B cell (primary cell): Measurements from ENCODE around the gene BMPER. TPM values are rescaled to one million over a fixed set of nuclear protein-coding genes. Genes with fewer than 3 reads are reported as not detected.

ENCODE experiments used
- ATAC-seq: fragments of 200-7000 bp; cut with Tn5 transposase; one replicate; pipeline ENCODE4 v1.10.0; 2021; ENCODE audit warnings: low read depth, mild to moderate bottlenecking, moderate number of reproducible peaks, moderate library complexity
- CTCF ChIA-PET: fragments of 350-600 bp; sonication (Branson Sonifier 250); formaldehyde crosslinking; loops from one replicate; lab custom pipeline; 2021; ENCODE audit warnings: antibody characterized with exemption, inconsistent platforms; lab: Charles Lee
- POLR2A ChIA-PET: fragments of 350-600 bp; sonication (Branson Sonifier 250); formaldehyde crosslinking; loops from one replicate; lab custom pipeline; 2021; ENCODE audit warnings: antibody characterized with exemption; lab: Charles Lee
- DNase-seq: peaks from one replicate; pipeline ENCODE4 v3.0.0; 2013
- H2AFZ ChIP-seq: 2 replicates; pipeline ENCODE4 v1.6.1; 2012; ENCODE audit warnings: mild to moderate bottlenecking, low read depth, low read length; ENCODE audit not compliant: insufficient read depth, poor library complexity, severe bottlenecking
- H3K27ac ChIP-seq, 2 donors: 1 replicate in 1 of 2; 2 replicates in 1 of 2; pipeline ENCODE4 v1.5.1; 2012 to 2013; ENCODE audit warnings: low read length in 2 of 2, mild to moderate bottlenecking in 2 of 2, moderate library complexity in 1 of 2
- H3K27me3 ChIP-seq, 4 experiments: fragments of 200-600 bp in 1 of 4; sonication (generic) in 1 of 4; replicated peaks in 1 of 4; 1 replicate in 2 of 4; 2 replicates in 2 of 4; pipeline versions ENCODE4 v1.6.1 to v1.7.0; 2013 to 2016; ENCODE audit warnings: low read length in 3 of 4, mild to moderate bottlenecking in 2 of 4, mixed read lengths in 1 of 4, moderate library complexity in 1 of 4; ENCODE audit not compliant: insufficient read depth in 4 of 4, control insufficient read depth in 3 of 4; ENCODE audit errors: control extremely low read depth in 1 of 4
- H3K36me3 ChIP-seq, 2 experiments: replicated peaks in 1 of 2; 1 replicate in 1 of 2; 2 replicates in 1 of 2; pipeline versions ENCODE4 v1.6.1 to v1.7.1; 2013; ENCODE audit warnings: low read length in 1 of 2; ENCODE audit not compliant: insufficient read depth in 2 of 2, control insufficient read depth in 1 of 2; ENCODE audit errors: control extremely low read depth in 1 of 2, extremely low read depth in 1 of 2
- H3K4me1 ChIP-seq, 2 donors: fragments of 200-600 bp in 1 of 2; sonication (generic) in 1 of 2; 1 replicate in 1 of 2; 2 replicates in 1 of 2; pipeline versions ENCODE4 v1.5.1 to v1.6.1; 2013 to 2017; ENCODE audit warnings: low read length in 2 of 2; ENCODE audit not compliant: control insufficient read depth in 2 of 2, insufficient read depth in 2 of 2
- H3K4me2 ChIP-seq: replicated peaks from 2 replicates; pipeline ENCODE3; 2012; ENCODE audit warnings: mild to moderate bottlenecking, low read depth, low read length; ENCODE audit not compliant: poor library complexity, severe bottlenecking
- H3K4me3 ChIP-seq, 5 experiments: fragments of 200-600 bp in 1 of 5; sonication (generic) in 1 of 5; 1 replicate in 3 of 5; 2 replicates in 2 of 5; pipeline versions ENCODE4 v1.5.1 to v1.7.0; 2011 to 2016; ENCODE audit warnings: low read length in 4 of 5, mild to moderate bottlenecking in 4 of 5, low read depth in 2 of 5, control low read depth in 1 of 5, moderate library complexity in 1 of 5; ENCODE audit not compliant: insufficient read depth in 1 of 5; ENCODE audit errors: control extremely low read depth in 1 of 5, extremely low read depth in 1 of 5
- H3K79me2 ChIP-seq: fragments of 200-600 bp; sonication (generic); one replicate; pipeline ENCODE4 v1.6.0; 2016; ENCODE audit warnings: low read length; ENCODE audit not compliant: control insufficient read depth, insufficient read depth
- H3K9ac ChIP-seq: fragments of 200-600 bp; sonication (generic); 2 replicates; pipeline ENCODE4 v1.6.1; 2017; ENCODE audit warnings: mild to moderate bottlenecking, low read length, moderate library complexity
- H3K9me3 ChIP-seq, 3 donors: one replicate each; pipeline versions ENCODE4 v1.6.1 to v1.7.1; 2013; ENCODE audit warnings: low read length in 2 of 3; ENCODE audit not compliant: control insufficient read depth in 2 of 3, insufficient read depth in 1 of 3; ENCODE audit errors: control extremely low read depth in 1 of 3
- H4K20me1 ChIP-seq: 2 replicates; pipeline ENCODE4 v1.6.0; 2012; ENCODE audit warnings: mild to moderate bottlenecking, low read length; ENCODE audit not compliant: insufficient read depth, control insufficient read depth, poor library complexity, severe bottlenecking
- H3K27ac Mint-ChIP-seq: one replicate; pipeline ENCODE4 v1.8.0; 2021; ENCODE audit warnings: mixed read lengths
- H3K27me3 Mint-ChIP-seq: one replicate; pipeline ENCODE4 v1.8.0; 2021; ENCODE audit warnings: mixed read lengths
- H3K4me1 Mint-ChIP-seq: one replicate; pipeline ENCODE4 v1.8.0; 2021; ENCODE audit warnings: mixed read lengths
- H3K4me3 Mint-ChIP-seq: one replicate; pipeline ENCODE4 v1.8.0; 2021; ENCODE audit warnings: mixed read lengths
- H3K9me3 Mint-ChIP-seq: one replicate; pipeline ENCODE4 v1.8.0; 2022; ENCODE audit warnings: mixed read lengths; ENCODE audit not compliant: insufficient read depth
- CTCF ChIP-seq: fragments of 200-600 bp; IDR thresholded peaks from one replicate; pipeline ENCODE4 v1.8.0; 2022; ENCODE audit warnings: antibody characterized with exemption, mild to moderate bottlenecking
- EZH2 ChIP-seq: IDR thresholded peaks from 2 replicates; pipeline ENCODE4 v1.6.1; 2012; ENCODE audit warnings: borderline replicate concordance, low read depth, mild to moderate bottlenecking, moderate library complexity, low read length; ENCODE audit not compliant: insufficient read depth, poor library complexity, severe bottlenecking
- WGBS: methylation state at CpG from one replicate; pipeline ENCODE4 v1.1.5; 2013; ENCODE audit warnings: missing lambda C conversion rate; ENCODE audit not compliant: insufficient coverage; 5-methylcytosine and 5-hydroxymethylcytosine counted together
- intact Hi-C: fragments of 100-400 bp; cut with micrococcal nuclease; formaldehyde crosslinking; loops from one replicate; pipeline ENCODE4 v1.10.0; 2022
- polyA plus RNA-seq: library from polyadenylated mRNA; depleted of rRNA; stranded (reverse); fragments of >200 nt; gene quantifications from 2 replicates; pipeline ENCODE4 v1.2.3, GENCODE V29; 2012
- total RNA-seq, 2 donors: library from RNA; stranded (reverse); fragments of 120-200 nt in 1 of 2; gene quantifications; 1 replicate in 1 of 2; 2 replicates in 1 of 2; pipeline versions ENCODE4 v1.2.3 to v1.2.4, GENCODE V29; 2013 to 2022

Gene BMPER
- total and polyA plus RNA-seq, 2 donors (not counting 1 experiment from before 2014, with no cell fraction given): not detected

DNA sequence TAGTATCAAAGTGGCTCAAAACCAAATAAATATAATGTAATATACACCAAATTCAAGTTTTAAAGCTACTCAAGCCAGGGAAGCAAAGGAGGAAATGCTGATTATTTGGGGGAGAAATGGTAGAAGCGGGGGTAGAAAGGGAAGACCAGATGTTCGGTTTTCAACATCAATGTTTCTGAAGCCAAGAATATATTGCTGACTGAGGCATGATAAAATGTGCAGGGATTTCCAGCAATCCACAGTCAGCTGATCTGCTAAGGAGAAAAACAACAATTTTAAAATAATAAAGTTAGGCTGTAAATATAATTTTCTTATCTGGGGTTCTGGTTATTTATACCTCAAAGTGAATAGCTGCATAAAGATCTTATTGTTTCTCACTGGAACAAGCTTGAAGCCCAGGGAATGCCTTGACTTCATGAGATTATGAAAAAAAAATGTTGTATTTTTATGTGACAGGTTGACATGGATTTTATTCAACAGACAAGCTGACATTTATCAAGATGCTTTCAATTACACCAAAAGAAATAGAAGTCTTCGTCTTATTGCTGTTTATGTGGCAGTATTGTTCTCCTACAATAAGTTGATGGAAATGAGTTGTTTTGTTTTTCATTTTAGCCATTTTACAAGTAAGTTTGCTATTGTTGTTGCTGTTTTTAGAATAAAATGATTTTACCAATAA, 28.6 kb upstream of the BMPER start:
- Histone ChIP-seq H3K79me2 (no peaks in the 10 kb centered on the region), H3K36me3 (no peaks in the 10 kb centered on the region), H3K9me3 (no peaks in the 10 kb centered on the region), H3K27me3 (peaks cover 0 to 3% (median 0%) of the 10 kb centered on the region in 4 experiments), H2AFZ (no peak overlapping the region), H3K9ac (no peak overlapping the region), H4K20me1 (no peaks in the 10 kb centered on the region), H3K4me2 (no peak overlapping the region), H3K4me3 (no peak overlapping the region), H3K27ac (no peak overlapping the region), H3K4me1 (no peaks in the 10 kb centered on the region)
- WGBS: no CpG with 5 or more reads among the region's 3 CpGs
- ATAC-seq (no peak), DNase-seq (no peak)
- CTCF ChIA-PET: interaction anchor here (6.7 kb wide), 1 partner anchor 17 kb away, joined by 27 read pairs; no protein-coding TSS in a partner anchor
- TF ChIP-seq CTCF (no peak), EZH2 (no peak)
- no peaks in the 10 kb centered on the region for H3K4me1 Mint-ChIP-seq
- H3K27ac Mint-ChIP-seq: no peak overlapping the region
- H3K4me3 Mint-ChIP-seq: no peak overlapping the region
- H3K27me3 Mint-ChIP-seq: peaks cover 8% of the 10 kb centered on the region
- H3K9me3 Mint-ChIP-seq: no peaks in the 10 kb centered on the region
- POLR2A ChIA-PET: no interaction called here
- intact Hi-C loops: no loop called here

DNA sequence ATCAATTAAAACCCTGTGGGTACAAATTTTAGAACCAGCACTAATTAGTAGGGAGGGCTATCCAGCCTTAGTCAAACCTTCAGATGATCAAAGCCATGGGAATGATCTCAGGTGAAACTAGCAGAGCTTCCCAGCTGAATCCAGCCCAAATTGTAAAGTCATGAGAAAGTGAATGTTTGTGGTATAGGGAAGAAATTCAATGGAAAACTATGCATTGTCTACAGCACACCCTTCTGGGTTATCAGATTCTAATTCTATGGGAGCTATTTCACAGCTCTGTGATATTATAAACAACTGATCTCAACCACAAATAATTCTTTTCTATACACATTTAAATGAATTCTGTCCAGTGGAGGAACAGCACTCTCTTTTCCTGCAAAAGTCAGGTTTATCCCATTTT, 24.6 kb upstream of the BMPER start:
- no peaks in the 10 kb centered on the region for H3K9me3 ChIP-seq
- no peak overlapping the region for H2AFZ ChIP-seq
- H3K4me3 ChIP-seq: no peak overlapping the region
- intact Hi-C loops: no loop called here
- H4K20me1 ChIP-seq: no peaks in the 10 kb centered on the region
- no peak overlapping the region for H3K27ac ChIP-seq
- TF ChIP-seq EZH2 (no peak), CTCF (no peak)
- no peaks in the 10 kb centered on the region for H3K4me1 Mint-ChIP-seq
- no peaks in the 10 kb centered on the region for H3K27me3 ChIP-seq
- CTCF ChIA-PET: interaction anchor here (6.7 kb wide), 1 partner anchor 13 kb away, joined by 27 read pairs; no protein-coding TSS in a partner anchor
- H3K27ac Mint-ChIP-seq: no peak overlapping the region
- H3K9me3 Mint-ChIP-seq: no peaks in the 10 kb centered on the region
- H3K4me1 ChIP-seq: no peaks in the 10 kb centered on the region
- H3K36me3 ChIP-seq: no peaks in the 10 kb centered on the region
- no peaks in the 10 kb centered on the region for H3K79me2 ChIP-seq
- no peak for ATAC-seq
- no peak for DNase-seq
- no peak overlapping the region for H3K9ac ChIP-seq
- peaks cover 18% of the 10 kb centered on the region for H3K27me3 Mint-ChIP-seq
- H3K4me3 Mint-ChIP-seq: no peak overlapping the region
- H3K4me2 ChIP-seq: no peak overlapping the region
- POLR2A ChIA-PET: no interaction called here
